H1 (cell line): ENCODE results near the gene EPB41L4B. TPM values are rescaled to one million over a fixed set of nuclear protein-coding genes. Genes with fewer than 3 reads are reported as not detected.

ENCODE experiments used
- CTCF ChIA-PET: fragments of 300-600 bp; sonication (Branson Sonifier 250); formaldehyde crosslinking; loops from one replicate; lab custom pipeline; 2021; ENCODE audit not compliant: partially characterized antibody; lab: Charles Lee
- POLR2A ChIA-PET: fragments of 300-600 bp; sonication (Branson Sonifier 250); formaldehyde crosslinking; loops from one replicate; lab custom pipeline; 2021; ENCODE audit warnings: inconsistent platforms; ENCODE audit not compliant: partially characterized antibody; lab: Charles Lee
- DNase-seq, 2 experiments: peaks; one replicate each; pipeline versions ENCODE4 v3.0.0 to v3.0.0-alpha.2; 2010 to 2022; ENCODE audit warnings: low spot score in 2 of 2, low read depth in 1 of 2, mixed read lengths in 1 of 2
- FAIRE-seq: peaks from 2 replicates; lab custom pipeline; 2011; peaks lifted over from hg19 to GRCh38; lab: Jason Lieb, UNC
- H2AFZ ChIP-seq: 2 replicates; pipeline ENCODE4 v1.8.1; 2012; ENCODE audit warnings: low read length, inconsistent platforms
- H2AK5ac ChIP-seq: 2 replicates; pipeline ENCODE4 v1.6.1; 2013; ENCODE audit warnings: low read depth, low read length
- H2BK120ac ChIP-seq: replicated peaks from 2 replicates; pipeline ENCODE3; 2013; ENCODE audit warnings: low read depth, low read length, inconsistent platforms
- H2BK12ac ChIP-seq: 2 replicates; pipeline ENCODE4 v1.6.1; 2013; ENCODE audit warnings: low read depth, low read length
- H2BK15ac ChIP-seq: 2 replicates; pipeline ENCODE4 v1.6.1; 2013; ENCODE audit warnings: low read length
- H2BK20ac ChIP-seq: 2 replicates; pipeline ENCODE4 v1.6.1; 2013; ENCODE audit warnings: low read length
- H2BK5ac ChIP-seq: 2 replicates; pipeline ENCODE4 v1.6.1; 2013; ENCODE audit warnings: low read depth, low read length
- H3K14ac ChIP-seq: 2 replicates; pipeline ENCODE4 v1.6.1; 2013; ENCODE audit warnings: inconsistent platforms; ENCODE audit not compliant: insufficient read length
- H3K18ac ChIP-seq: 2 replicates; pipeline ENCODE4 v1.6.1; 2013; ENCODE audit warnings: low read length; ENCODE audit errors: extremely low read depth
- H3K23ac ChIP-seq: 2 replicates; pipeline ENCODE4 v1.6.1; 2013; ENCODE audit warnings: inconsistent platforms; ENCODE audit not compliant: insufficient read length
- H3K23me2 ChIP-seq: 2 replicates; pipeline ENCODE4 v1.6.1; 2013; ENCODE audit warnings: low read depth, low read length
- H3K27ac ChIP-seq: 2 replicates; pipeline ENCODE4 v1.6.1; 2011; ENCODE audit warnings: low read depth, low read length, inconsistent platforms
- H3K27me3 ChIP-seq, 4 experiments: replicated peaks in 1 of 4; 1 replicate in 1 of 4; 2 replicates in 3 of 4; pipeline versions ENCODE4 v1.6.1 to v1.8.1; 2011 to 2013; ENCODE audit warnings: low read length in 3 of 4, mild to moderate bottlenecking in 3 of 4, inconsistent platforms in 2 of 4, mixed read lengths in 2 of 4, moderate library complexity in 1 of 4; ENCODE audit not compliant: control insufficient read depth in 3 of 4, insufficient read depth in 3 of 4; ENCODE audit errors: extremely low read depth in 1 of 4
- H3K36me3 ChIP-seq, 4 experiments: 2 replicates each; pipeline versions ENCODE4 v1.6.1 to v1.8.1; 2011 to 2013; ENCODE audit warnings: mild to moderate bottlenecking in 4 of 4, low read length in 3 of 4, moderate library complexity in 2 of 4, control low read depth in 1 of 4, inconsistent platforms in 1 of 4; ENCODE audit not compliant: insufficient read depth in 4 of 4, control insufficient read depth in 2 of 4
- H3K4ac ChIP-seq: replicated peaks from 2 replicates; pipeline ENCODE3; 2013; ENCODE audit warnings: low read length, low read depth, mixed read lengths, inconsistent platforms; ENCODE audit not compliant: insufficient read length
- H3K4me1 ChIP-seq, 4 experiments: replicated peaks in 1 of 4; 1 replicate in 1 of 4; 2 replicates in 3 of 4; pipeline versions ENCODE4 v1.6.1 to v1.8.1; 2011 to 2013; ENCODE audit warnings: low read length in 3 of 4, inconsistent platforms in 2 of 4, mixed read lengths in 1 of 4; ENCODE audit not compliant: insufficient read depth in 4 of 4, control insufficient read depth in 3 of 4
- H3K4me2 ChIP-seq, 2 experiments: 2 replicates each; pipeline versions ENCODE4 v1.6.1 to v1.8.1; 2011 to 2013; ENCODE audit warnings: low read depth in 2 of 2, low read length in 2 of 2, control low read depth in 1 of 2, inconsistent platforms in 1 of 2, mild to moderate bottlenecking in 1 of 2; ENCODE audit not compliant: insufficient read depth in 1 of 2
- H3K4me3 ChIP-seq, 4 experiments: fragments of 200-600, 300-600 bp in 1 of 4; sonication (generic), shearing (Covaris generic), sonication (Bioruptor Twin) in 1 of 4; 2 replicates each; pipeline versions ENCODE4 v1.5.1 to v1.8.1; 2011 to 2016; ENCODE audit warnings: low read length in 4 of 4, low read depth in 3 of 4, control low read depth in 2 of 4, inconsistent platforms in 2 of 4, mild to moderate bottlenecking in 2 of 4, mixed read lengths in 1 of 4, moderate library complexity in 1 of 4; ENCODE audit not compliant: insufficient read depth in 2 of 4; ENCODE audit errors: extremely low read depth in 1 of 4
- H3K56ac ChIP-seq: replicated peaks from 2 replicates; pipeline ENCODE3; 2013; ENCODE audit warnings: low read depth, mild to moderate bottlenecking, mixed read lengths, low read length, inconsistent platforms; ENCODE audit not compliant: insufficient read length
- H3K79me1 ChIP-seq: 2 replicates; pipeline ENCODE4 v1.6.1; 2013; ENCODE audit warnings: low read depth, low read length, control low read depth
- H3K79me2 ChIP-seq, 2 experiments: 2 replicates each; pipeline versions ENCODE4 v1.6.1 to v1.8.1; 2012 to 2013; ENCODE audit warnings: low read length in 2 of 2, mild to moderate bottlenecking in 2 of 2, inconsistent platforms in 1 of 2; ENCODE audit not compliant: insufficient read depth in 2 of 2, control insufficient read depth in 1 of 2
- H3K9ac ChIP-seq, 4 experiments: replicated peaks in 1 of 4; 1 replicate in 1 of 4; 2 replicates in 3 of 4; pipeline versions ENCODE4 v1.6.1 to v1.8.1; 2011 to 2013; ENCODE audit warnings: low read depth in 3 of 4, low read length in 3 of 4, control low read depth in 2 of 4, mild to moderate bottlenecking in 2 of 4, moderate library complexity in 2 of 4, inconsistent platforms in 1 of 4; ENCODE audit errors: extremely low read depth in 1 of 4
- H3K9me3 ChIP-seq, 2 experiments: 2 replicates each; pipeline versions ENCODE4 v1.6.1 to v1.8.1; 2012 to 2013; ENCODE audit warnings: mild to moderate bottlenecking in 2 of 2, moderate library complexity in 2 of 2, control low read depth in 1 of 2, inconsistent platforms in 1 of 2, low read depth in 1 of 2, low read length in 1 of 2, mixed read lengths in 1 of 2; ENCODE audit not compliant: insufficient read depth in 2 of 2
- H4K20me1 ChIP-seq, 2 experiments: replicated peaks in 1 of 2; 2 replicates each; pipeline versions ENCODE3 to v1.8.1; 2011 to 2013; ENCODE audit warnings: inconsistent platforms in 2 of 2, low read length in 2 of 2, mild to moderate bottlenecking in 1 of 2; ENCODE audit not compliant: insufficient read depth in 2 of 2, control insufficient read depth in 1 of 2
- H4K5ac ChIP-seq: 2 replicates; pipeline ENCODE4 v1.6.1; 2013; ENCODE audit warnings: low read length, low read depth, mixed read lengths, inconsistent platforms; ENCODE audit not compliant: insufficient read length
- H4K8ac ChIP-seq: 2 replicates; pipeline ENCODE4 v1.8.0; 2013; ENCODE audit warnings: mild to moderate bottlenecking, moderate library complexity, low read length, inconsistent platforms; ENCODE audit not compliant: insufficient read depth; ENCODE audit errors: extremely low read depth
- H4K91ac ChIP-seq: replicated peaks from 2 replicates; pipeline ENCODE3; 2013; ENCODE audit warnings: low read length, mixed read lengths, inconsistent platforms; ENCODE audit not compliant: insufficient read length
- CREB1 ChIP-seq: IDR thresholded peaks from 2 replicates; pipeline ENCODE4 v1.6.1; 2012; ENCODE audit warnings: inconsistent platforms
- GABPA ChIP-seq: IDR thresholded peaks from 2 replicates; pipeline ENCODE4 v1.6.1; 2011; ENCODE audit warnings: mild to moderate bottlenecking, low read length, moderate library complexity, borderline replicate concordance; ENCODE audit not compliant: insufficient read depth
- PHF8 ChIP-seq: fragments of 200-600 bp; sonication (generic); conservative IDR thresholded peaks from 2 replicates; pipeline ENCODE4 v1.7.1; 2012; ENCODE audit warnings: low read depth, mild to moderate bottlenecking, inconsistent platforms, low read length, moderate library complexity
- POLR2A ChIP-seq, 2 experiments: IDR thresholded peaks; 1 replicate in 1 of 2; 2 replicates in 1 of 2; pipeline ENCODE4 v1.6.1; 2011; ENCODE audit warnings: low read depth in 2 of 2, low read length in 2 of 2, mild to moderate bottlenecking in 2 of 2; ENCODE audit errors: control extremely low read depth in 1 of 2
- RBBP5 ChIP-seq: IDR thresholded peaks from 2 replicates; pipeline ENCODE4 v1.7.1; 2012; ENCODE audit warnings: low read depth, mild to moderate bottlenecking, inconsistent platforms, low read length, moderate library complexity, borderline replicate concordance
- SAP30 ChIP-seq: fragments of 300-600 bp; sonication (generic); IDR thresholded peaks from 2 replicates; pipeline ENCODE4 v1.7.1; 2012; ENCODE audit warnings: low read length, moderate library complexity, mild to moderate bottlenecking, inconsistent platforms; ENCODE audit not compliant: insufficient read depth, insufficient replicate concordance
- SIN3A ChIP-seq, 2 experiments: IDR thresholded peaks in 1 of 2; conservative IDR thresholded peaks in 1 of 2; 2 replicates each; pipeline ENCODE4 v1.6.1; 2011 to 2012; ENCODE audit warnings: low read length in 2 of 2, improper control_type of control experiment in 1 of 2, low read depth in 1 of 2, mild to moderate bottlenecking in 1 of 2
- SIX5 ChIP-seq: IDR thresholded peaks from 2 replicates; pipeline ENCODE4 v1.6.1; 2011; ENCODE audit warnings: mild to moderate bottlenecking, low read depth, low read length
- SP2 ChIP-seq: IDR thresholded peaks from 2 replicates; pipeline ENCODE4 v1.6.1; 2012; ENCODE audit warnings: mild to moderate bottlenecking, low read length, inconsistent platforms
- TAF1 ChIP-seq: IDR thresholded peaks from 2 replicates; pipeline ENCODE4 v1.6.1; 2011; ENCODE audit warnings: mild to moderate bottlenecking, low read depth, low read length
- TAF7 ChIP-seq: optimal IDR thresholded peaks from 2 replicates; pipeline ENCODE3; 2011; ENCODE audit warnings: low read depth, mild to moderate bottlenecking, inconsistent platforms, low read length, moderate library complexity, borderline replicate concordance
- TCF12 ChIP-seq: IDR thresholded peaks from 2 replicates; pipeline ENCODE4 v1.6.1; 2011; ENCODE audit warnings: low read depth, mild to moderate bottlenecking, low read length
- TEAD4 ChIP-seq: IDR thresholded peaks from 2 replicates; pipeline ENCODE4 v1.6.1; 2012; ENCODE audit warnings: low read depth, low read length, inconsistent platforms, mixed read lengths
- YY1 ChIP-seq: IDR thresholded peaks from 2 replicates; pipeline ENCODE4 v1.6.1; 2011; ENCODE audit warnings: low read depth, mild to moderate bottlenecking, low read length
- ZNF274 ChIP-seq: IDR thresholded peaks from 2 replicates; pipeline ENCODE4 v1.7.0; 2012; ENCODE audit warnings: low read length, borderline replicate concordance; ENCODE audit errors: extremely low read depth
- WGBS, 2 experiments: shearing (Covaris generic) in 1 of 2; methylation state at CpG; one replicate each; pipeline versions ENCODE4 v1.1.6 to v1.1.7; 2013 to 2015; ENCODE audit warnings: low lambda C conversion rate in 2 of 2, mixed read lengths in 2 of 2, inconsistent platforms in 1 of 2, low coverage in 1 of 2, missing lambda C conversion rate in 1 of 2; ENCODE audit not compliant: insufficient replicate concordance in 2 of 2, insufficient coverage in 1 of 2, insufficient read length in 1 of 2; ENCODE audit errors: extremely low coverage in 1 of 2, missing lambda C conversion rate in 1 of 2; 5-methylcytosine and 5-hydroxymethylcytosine counted together
- polyA plus RNA-seq, 7 experiments: library from polyadenylated mRNA; depleted of rRNA in 3 of 7; stranded (reverse) in 5 of 7; unstranded in 2 of 7; fragments of >200 nt in 5 of 7; fragments of 200-250 nt in 2 of 7; gene quantifications; 1 replicate in 5 of 7; 2 replicates in 1 of 7; 4 replicates in 1 of 7; pipeline versions ENCODE4 v1.2.1 to v1.2.3, GENCODE V29; 2011 to 2013; ENCODE audit warnings: missing spikeins in 2 of 7, mixed read lengths in 2 of 7
- total RNA-seq: library from RNA; stranded (reverse); fragmentation: NEBNext Ultra II Directional; extraction: Animal tissue kit (Norgen Biotek cat#: 25700); gene quantifications from 2 replicates; pipeline ENCODE4 v1.2.1, GENCODE V29; 2021

Gene EPB41L4B
- total and polyA plus RNA-seq, 2 of the 8 experiments (the other 6 are each of a cell fraction or from before 2014, with no cell fraction given): 11.9 to 25.0 TPM

GRCh38 chr9:109164042-109164441 lies 156.8 kb downstream of the EPB41L4B start:
- CTCF ChIA-PET: interaction anchor here (0.7 to 1.3 kb wide), 2 partner anchors 43 to 199 kb away, joined by 3 read pairs; no protein-coding TSS in a partner anchor
- peaks cover 6 to 23% (median 18%) of the 10 kb centered on the region in 4 experiments for H3K27me3 ChIP-seq
- TF ChIP-seq TCF12 (no peak), TAF7 (no peak), SIN3A (conservative IDR thresholded peaks at IDR 0.05 in 1 of 2, IDR thresholded peaks at IDR 0.05 in 1 of 2; ENCODE audit: low read depth in 1 of 2, low read length in 2 of 2) (no peak), TEAD4 (no peak), SP2 (no peak), PHF8 (no peak), SIX5 (no peak), SAP30 (no peak), POLR2A (IDR thresholded peaks at IDR 0.05; ENCODE audit: control extremely low read depth in 1 of 2, low read depth in 2 of 2, low read length in 2 of 2) (no peak), ZNF274 (no peak), GABPA (no peak), RBBP5 (no peak), TAF1 (no peak), CREB1 (no peak), YY1 (no peak)

More at GRCh38 chr9:109164042-109164441, 156.8 kb downstream of the EPB41L4B start:
- no peaks in the 10 kb centered on the region for H3K79me2 ChIP-seq
- no peak overlapping the region for H2BK15ac ChIP-seq
- peaks cover 6% of the 10 kb centered on the region in 2 experiments; a peak in 3 of 4 replicates for H3K9me3 ChIP-seq
- H3K23ac ChIP-seq: no peak overlapping the region
- POLR2A ChIA-PET: no interaction called here
- no peak overlapping the region for H2AK5ac ChIP-seq
- H2BK120ac ChIP-seq: no peak overlapping the region
- WGBS, 2 experiments: 78% methylated on average over 5 of the region's 5 CpGs; no CpG with 5 or more reads in 1 of the 2 experiments
- H2BK5ac ChIP-seq: no peak overlapping the region
- H3K56ac ChIP-seq: no peak overlapping the region
- no peak overlapping the region for H2BK20ac ChIP-seq
- H3K4me2 ChIP-seq: no peak overlapping the region
- no peak overlapping the region for H3K9ac ChIP-seq
- no peaks in the 10 kb centered on the region for H4K20me1 ChIP-seq
- H2BK12ac ChIP-seq: no peak overlapping the region
- H3K4ac ChIP-seq: no peak overlapping the region
- no peak overlapping the region for H3K4me3 ChIP-seq
- H2AFZ ChIP-seq: no peak overlapping the region
- peaks cover 0 to 2% (median 0%) of the 10 kb centered on the region in 4 experiments; a peak in 2 of 7 replicates for H3K4me1 ChIP-seq
- peaks cover 6% of the 10 kb centered on the region; the same call in 1 of the 2 replicates for H3K23me2 ChIP-seq
- no peaks in the 10 kb centered on the region for H3K79me1 ChIP-seq
- H4K91ac ChIP-seq: no peak overlapping the region
- no peak for FAIRE-seq
- no peak overlapping the region for H3K27ac ChIP-seq
- H4K8ac ChIP-seq: no peak overlapping the region
- no peak overlapping the region for H3K14ac ChIP-seq
- DNase-seq: no peak
- H3K18ac ChIP-seq: no peak overlapping the region
- no peak overlapping the region for H4K5ac ChIP-seq
- no peaks in the 10 kb centered on the region; a peak in 1 of 8 replicates for H3K36me3 ChIP-seq
